HG03108 (cell line): Measurements from ENCODE around the gene PRKN.

ENCODE experiments used
- ATAC-seq: cut with Tn5 transposase; IDR thresholded peaks from one replicate; pipeline ENCODE4 v1.9.1; 2021; ENCODE audit warnings: moderate library complexity; ENCODE audit not compliant: unreplicated experiment

The PRKN gene

GRCh38 chr6:162388383-162388777, 339.2 kb downstream of the PRKN start:
- ATAC-seq: no peak

- ATAC-seq: no peak
These were observed 339.7 kb downstream of the PRKN start for GRCh38 chr6:162387718-162388382.

DNA sequence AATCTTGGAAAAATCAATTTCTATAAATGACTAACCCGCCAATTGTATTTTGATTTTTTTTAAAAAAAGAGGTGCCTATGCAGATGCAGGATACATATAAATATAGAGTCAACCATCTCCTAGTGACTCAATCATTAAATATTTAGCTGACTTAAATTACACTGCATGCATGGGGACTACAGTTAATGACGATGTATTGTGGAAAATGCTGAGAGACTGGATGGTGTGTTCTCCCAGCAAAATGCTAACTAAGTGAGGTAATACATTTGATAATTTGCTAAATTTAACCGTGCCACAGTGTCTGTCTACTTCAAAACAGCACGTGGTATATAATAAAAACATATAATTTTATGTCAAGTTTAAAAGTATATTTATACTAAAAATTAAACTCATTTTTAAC, 341.6 kb downstream of the PRKN start:
- ATAC-seq: no peak

GRCh38 chr6:162379757-162380409, 347.7 kb downstream of the PRKN start:
- ATAC-seq: no peak

DNA sequence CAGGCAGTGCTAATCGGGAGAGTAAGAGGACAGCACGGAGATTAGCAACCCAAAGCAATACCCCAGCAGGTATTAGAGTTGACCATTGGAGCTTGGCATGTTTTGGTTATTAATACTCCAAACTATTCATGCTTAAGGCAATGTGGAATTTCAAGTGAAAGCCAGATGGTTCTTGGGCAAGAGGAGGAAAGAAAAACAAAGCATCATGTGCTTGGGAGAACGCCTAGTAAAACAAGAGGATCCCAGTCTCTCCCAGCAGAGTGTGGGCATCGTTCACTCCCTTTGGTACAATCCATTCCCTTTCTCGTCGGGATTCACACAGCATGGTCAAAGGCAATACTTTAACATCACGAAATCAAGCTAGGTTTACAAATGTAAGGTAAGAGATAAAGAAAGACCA, 349.8 kb downstream of the PRKN start:
- no peak for ATAC-seq

- ATAC-seq: no peak
These were observed 353.7 kb downstream of the PRKN start for GRCh38 chr6:162373868-162374267.

DNA sequence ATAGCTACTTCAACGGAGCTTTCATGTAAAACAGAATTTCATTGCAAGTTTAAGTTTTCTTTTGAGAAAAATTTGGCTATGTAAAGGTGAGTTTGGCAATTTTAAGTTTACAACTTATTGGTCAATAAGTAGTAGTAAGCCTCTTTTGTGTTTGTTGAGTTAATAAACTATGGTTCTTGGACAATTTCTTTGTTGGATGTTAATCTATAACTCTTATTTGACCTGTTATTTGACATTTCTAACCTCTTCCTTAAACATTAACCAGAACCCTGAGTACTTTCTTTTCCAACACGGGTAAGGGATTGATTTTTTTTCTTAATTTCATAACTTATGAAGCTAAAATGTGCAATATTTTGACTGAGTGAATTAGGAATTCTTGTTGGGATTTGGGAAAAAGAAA, 354.4 kb downstream of the PRKN start:
- ATAC-seq: no peak

DNA sequence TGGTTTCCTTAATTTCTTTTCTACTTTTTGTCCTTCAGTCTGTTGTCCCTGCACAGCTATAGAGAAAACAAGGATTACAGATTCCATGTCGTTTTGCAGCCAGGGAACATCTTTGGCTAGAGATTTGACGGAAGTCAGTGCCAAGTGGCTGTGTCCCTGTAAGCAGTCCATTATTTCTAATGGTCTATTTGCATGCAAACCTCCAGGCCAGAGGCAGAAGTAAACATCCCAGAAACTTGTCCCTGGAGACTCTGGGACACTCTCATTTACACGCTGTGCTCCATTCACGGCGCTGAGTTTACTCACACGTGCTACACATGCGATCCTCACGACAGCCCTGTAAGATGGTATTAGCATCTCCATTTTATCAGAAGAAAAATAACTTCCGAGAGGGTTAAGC, 355.5 kb downstream of the PRKN start:
- ATAC-seq: no peak

- no peak for ATAC-seq
These were observed 356.4 kb downstream of the PRKN start for GRCh38 chr6:162371121-162371520.

- no peak for ATAC-seq
These were observed 358.5 kb downstream of the PRKN start for GRCh38 chr6:162369091-162369490.

DNA sequence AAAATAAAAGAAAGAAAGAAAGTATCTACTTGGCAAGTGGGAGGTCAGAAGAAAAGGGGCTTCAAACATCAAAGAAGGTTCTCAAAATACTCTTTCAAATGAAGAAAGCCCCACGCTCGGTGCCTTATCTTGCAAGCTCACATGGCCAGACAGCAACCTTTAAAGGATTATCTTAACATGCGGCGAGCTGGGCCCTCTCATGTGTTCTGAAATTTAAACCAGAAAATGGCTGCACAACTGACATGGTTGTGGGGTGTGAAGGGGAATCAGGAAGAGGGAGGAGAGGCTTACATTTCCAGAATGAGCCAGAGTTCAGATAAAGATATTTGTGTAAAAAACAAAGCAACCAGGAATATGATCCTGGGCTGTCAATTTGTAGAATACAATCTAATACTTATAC, 363.1 kb downstream of the PRKN start:
- ATAC-seq: no peak

DNA sequence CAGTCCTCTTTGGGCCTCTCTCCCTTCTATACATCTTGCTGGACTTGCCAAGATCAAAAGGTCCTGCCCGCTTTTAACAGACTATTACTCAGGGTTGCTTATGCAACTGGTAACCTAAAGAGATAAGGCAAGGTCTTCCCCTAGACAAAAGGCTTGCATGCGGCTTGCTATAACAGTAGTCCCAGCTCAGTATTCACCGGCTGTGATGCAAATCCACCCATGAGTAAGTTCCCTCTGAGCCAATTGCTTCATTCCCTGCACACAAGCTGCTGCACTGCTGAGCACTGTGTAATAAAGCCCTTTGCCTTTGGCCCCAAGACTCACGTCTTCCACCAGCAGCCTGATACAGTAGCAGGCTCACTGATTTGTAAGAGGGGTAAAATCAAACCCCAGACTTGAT, 363.8 kb downstream of the PRKN start:
- ATAC-seq: no peak

- no peak for ATAC-seq
These were observed 366.5 kb downstream of the PRKN start for GRCh38 chr6:162360901-162361567.

DNA sequence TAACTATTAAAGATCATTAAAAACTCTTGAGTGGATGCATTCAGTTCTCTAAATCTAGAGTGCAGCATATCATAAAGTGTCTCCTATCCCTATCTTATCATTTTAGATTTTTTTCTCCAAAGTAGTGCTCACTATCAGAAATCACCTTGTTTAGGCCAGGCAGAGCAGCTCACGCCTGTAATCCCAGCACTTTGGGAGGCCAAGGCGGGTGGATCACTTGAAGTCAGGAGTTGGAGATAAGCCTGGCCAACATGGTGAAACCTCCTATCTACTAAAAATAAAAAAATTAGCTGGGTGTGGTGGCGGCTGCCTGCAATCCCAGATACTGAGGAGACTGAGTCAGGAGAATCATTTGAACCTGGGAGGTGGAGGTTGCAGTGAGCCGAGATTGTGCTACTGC, 368.9 kb downstream of the PRKN start:
- ATAC-seq: no peak

DNA sequence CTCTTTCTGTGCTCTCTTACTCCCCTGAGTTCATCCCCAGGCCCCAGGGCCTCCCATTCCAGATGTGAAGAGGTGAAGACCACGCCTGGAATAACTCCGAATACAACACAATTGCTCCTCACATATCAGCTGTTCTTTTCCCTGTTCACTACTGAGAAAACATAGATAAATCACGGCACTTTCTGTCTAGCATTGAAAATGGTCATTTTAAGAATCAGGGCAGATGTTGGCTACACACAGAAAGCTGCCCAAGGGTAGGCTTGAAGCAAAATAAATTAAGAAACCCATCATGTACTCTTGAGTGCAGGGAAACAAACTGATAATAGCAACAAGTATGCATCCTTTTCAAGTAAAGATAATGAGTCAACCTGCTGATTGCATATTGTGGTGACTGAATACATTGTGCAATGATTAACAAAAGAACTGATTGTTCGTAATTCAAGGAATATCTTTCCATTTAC, 382.5 kb downstream of the PRKN start:
- ATAC-seq: no peak

DNA sequence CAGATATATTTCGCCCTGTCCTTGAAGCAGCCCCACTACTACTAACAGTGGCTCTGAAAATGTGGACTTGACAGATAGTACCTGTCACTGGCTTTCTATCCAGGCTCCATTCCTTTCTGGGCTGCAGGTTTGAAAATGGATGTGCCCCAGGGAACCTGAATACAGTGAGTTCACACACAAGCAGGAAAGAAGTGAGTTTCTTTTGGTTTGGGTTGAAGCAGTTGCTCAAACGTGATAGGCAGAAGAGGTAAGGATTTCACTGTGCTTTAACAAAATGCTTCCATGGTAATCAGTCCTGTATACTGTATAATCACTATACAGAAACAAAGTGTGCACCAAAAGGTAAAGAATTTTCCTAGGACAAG, 382.9 kb downstream of the PRKN start:
- no peak for ATAC-seq

GRCh38 chr6:162343936-162344645, 383.5 kb downstream of the PRKN start:
- ATAC-seq: no peak

- no peak for ATAC-seq
These were observed 384.2 kb downstream of the PRKN start for GRCh38 chr6:162343198-162343935.

- no peak for ATAC-seq
These were observed 390.2 kb downstream of the PRKN start for GRCh38 chr6:162337412-162337811.

DNA sequence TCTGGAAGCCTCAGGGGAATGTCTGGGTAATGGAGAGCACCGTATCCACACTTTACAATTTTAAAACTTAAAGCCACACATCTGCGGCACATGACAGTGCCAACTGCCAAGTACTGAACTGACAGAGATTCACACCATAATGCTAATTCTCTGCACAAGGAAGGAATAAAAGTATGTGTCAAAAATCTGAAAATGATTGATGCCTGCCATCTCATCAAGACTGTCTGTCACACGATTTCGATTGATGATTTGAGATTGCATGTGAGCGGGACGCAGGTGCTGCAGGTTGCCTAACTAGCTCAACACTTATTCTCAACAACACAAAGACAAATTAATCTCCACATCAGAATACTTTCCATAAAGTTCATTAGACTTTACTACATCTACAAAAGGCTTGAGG, 391.2 kb downstream of the PRKN start:
- ATAC-seq: no peak

DNA sequence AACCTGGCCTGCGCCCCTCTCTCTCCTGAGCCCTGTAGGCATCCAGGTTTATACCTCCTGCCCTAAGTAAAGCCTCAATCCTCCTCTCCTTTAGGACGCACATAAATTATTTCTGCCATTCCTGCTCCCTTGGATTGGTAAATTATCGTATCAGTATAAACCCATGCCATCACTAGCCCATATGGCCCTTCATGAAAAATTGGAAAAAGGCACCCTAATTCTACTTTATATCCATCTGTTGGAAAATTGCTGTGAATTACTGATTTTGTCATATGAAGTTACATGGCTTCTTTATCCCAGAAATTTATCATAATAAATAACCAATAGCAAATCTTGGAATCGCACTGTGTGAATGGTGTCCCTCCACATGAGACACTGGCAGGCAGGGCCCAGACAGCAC, 395.2 kb downstream of the PRKN start:
- ATAC-seq: no peak
